HCT116 (cell line): Measurements from ENCODE around the gene PAFAH1B1. TPM values are rescaled to one million over a fixed set of nuclear protein-coding genes. Genes with fewer than 3 reads are reported as not detected.
A peak's percentile ranks its signal among the peaks of the same experiment; 100 is the strongest.

ENCODE experiments used
- ATAC-seq: fragments of 200-7000 bp; cut with Tn5 transposase; 2 replicates; pipeline ENCODE4 v1.9.1; 2020; ENCODE audit warnings: mild to moderate bottlenecking, moderate library complexity
- BruUV-seq: library from RNA; stranded (reverse); fragments of 400-500 nt; replicated peaks from 2 replicates; lab custom pipeline; 2021; lab: Mats Ljungman, UMichigan
- CTCF ChIA-PET: fragments of 300-600 bp; sonication (Branson Sonifier 250); formaldehyde crosslinking; loops from one replicate; lab custom pipeline; 2021; ENCODE audit warnings: antibody characterized with exemption; lab: Charles Lee
- POLR2A ChIA-PET: fragments of 300-600, 350-600 bp; sonication (Branson Sonifier 250); formaldehyde crosslinking; loops from one replicate; lab custom pipeline; 2021; ENCODE audit warnings: antibody characterized with exemption; lab: Charles Lee
- RAD21 ChIA-PET, 2 experiments: fragments of 300-600 bp; sonication (Branson Sonifier 250); formaldehyde crosslinking; loops; one replicate each; lab custom pipeline; 2023; ENCODE audit warnings: low total read pairs in 2 of 2; ENCODE audit not compliant: uncharacterized antibody in 2 of 2, unreplicated experiment in 2 of 2, low non-redundant PET in 1 of 2; lab: Charles Lee
- DNase-seq: peaks from one replicate; pipeline ENCODE4 v3.0.0-alpha.2; 2010; ENCODE audit warnings: low read depth, low spot score
- H2AFZ ChIP-seq: fragments of 200-600 bp; shearing (Covaris generic), sonication (generic); 2 replicates; pipeline ENCODE4 v1.6.1; 2017; ENCODE audit warnings: low read depth, mixed run types, mixed read lengths, antibody characterized with exemption, low read length; ENCODE audit not compliant: poor library complexity, severe bottlenecking
- H3K27ac ChIP-seq: 2 replicates; pipeline ENCODE4 v1.5.1; 2012; ENCODE audit warnings: low read depth, low read length
- H3K27me3 ChIP-seq: fragments of 200-600 bp; sonication (generic); 2 replicates; pipeline ENCODE4 v1.6.1; 2016; ENCODE audit warnings: mixed run types, low read length, mixed read lengths; ENCODE audit not compliant: insufficient read depth
- H3K36me3 ChIP-seq, 2 experiments: fragments of 200-500 bp in 1 of 2; fragments of 200-600 bp in 1 of 2; sonication (Bioruptor generic) in 1 of 2; sonication (generic) in 1 of 2; 2 replicates each; pipeline versions ENCODE4 v1.5.1 to v1.6.1; 2014 to 2016; ENCODE audit warnings: low read length in 2 of 2, inconsistent platforms in 1 of 2, mixed read lengths in 1 of 2, mixed run types in 1 of 2; ENCODE audit not compliant: insufficient read depth in 2 of 2, control insufficient read depth in 1 of 2
- H3K4me1 ChIP-seq, 2 experiments: fragments of 200-600 bp in 1 of 2; sonication (generic) in 1 of 2; 2 replicates each; pipeline versions ENCODE4 v1.5.1 to v1.6.1; 2012 to 2017; ENCODE audit warnings: low read length in 2 of 2, inconsistent platforms in 1 of 2, mild to moderate bottlenecking in 1 of 2, mixed read lengths in 1 of 2, mixed run types in 1 of 2, moderate library complexity in 1 of 2; ENCODE audit not compliant: insufficient read depth in 2 of 2, control insufficient read depth in 1 of 2
- H3K4me2 ChIP-seq: fragments of 200-600 bp; sonication (generic); 2 replicates; pipeline ENCODE4 v1.6.1; 2017; ENCODE audit warnings: mixed run types, low read length, mixed read lengths
- H3K4me3 ChIP-seq, 2 experiments: fragments of 200-600 bp in 1 of 2; sonication (generic) in 1 of 2; replicated peaks in 1 of 2; 2 replicates each; pipeline ENCODE4 v1.5.1; 2011 to 2016; ENCODE audit warnings: low read length in 2 of 2, control low read depth in 1 of 2, low read depth in 1 of 2, mild to moderate bottlenecking in 1 of 2, mixed read lengths in 1 of 2, mixed run types in 1 of 2
- H3K79me2 ChIP-seq: fragments of 200-600 bp; sonication (generic); 2 replicates; pipeline ENCODE4 v1.6.1; 2017; ENCODE audit warnings: mild to moderate bottlenecking, mixed run types, low read length, moderate library complexity, mixed read lengths; ENCODE audit not compliant: insufficient read depth
- H3K9ac ChIP-seq: fragments of 200-600 bp; sonication (generic); 2 replicates; pipeline ENCODE4 v1.6.1; 2016; ENCODE audit warnings: low read length, mixed read lengths
- H3K9me2 ChIP-seq: fragments of 200-600 bp; sonication (generic), shearing (Covaris generic); 2 replicates; pipeline ENCODE4 v1.6.1; 2017; ENCODE audit warnings: mixed run types, mild to moderate bottlenecking, moderate library complexity; ENCODE audit not compliant: insufficient read depth
- H3K9me3 ChIP-seq, 2 experiments: fragments of 200-500 bp in 1 of 2; fragments of 200-600 bp in 1 of 2; sonication (Bioruptor generic) in 1 of 2; sonication (generic) in 1 of 2; 2 replicates each; pipeline ENCODE4 v1.6.1; 2014 to 2017; ENCODE audit warnings: low read length in 2 of 2, mixed read lengths in 2 of 2, inconsistent platforms in 1 of 2, low read depth in 1 of 2, mild to moderate bottlenecking in 1 of 2, mixed run types in 1 of 2, moderate library complexity in 1 of 2; ENCODE audit not compliant: control insufficient read depth in 1 of 2, insufficient read depth in 1 of 2
- H4K20me1 ChIP-seq: fragments of 200-600 bp; sonication (generic), shearing (Covaris generic); 2 replicates; pipeline ENCODE4 v1.6.1; 2017; ENCODE audit warnings: mixed run types, mild to moderate bottlenecking, moderate library complexity; ENCODE audit not compliant: insufficient read depth
- EGR1 ChIP-seq: IDR thresholded peaks from 2 replicates; pipeline ENCODE4 v1.6.1; 2012; ENCODE audit warnings: low read depth
- EZH2 ChIP-seq: fragments of 200-600 bp; sonication (generic); IDR thresholded peaks from 2 replicates; pipeline ENCODE4 v1.6.1; 2017; ENCODE audit warnings: antibody characterized with exemption, mixed run types
- SIN3A ChIP-seq: IDR thresholded peaks from 2 replicates; pipeline ENCODE4 v1.6.1; 2012; ENCODE audit warnings: low read depth
- SP1 ChIP-seq: IDR thresholded peaks from 2 replicates; pipeline ENCODE4 v1.6.1; 2012; ENCODE audit warnings: low read depth
- TCF7L2 ChIP-seq: IDR thresholded peaks from 2 replicates; pipeline ENCODE4 v1.7.0; 2011; ENCODE audit warnings: borderline replicate concordance, inconsistent platforms; ENCODE audit not compliant: insufficient read depth, insufficient read length; ENCODE audit errors: extremely low read depth
- YY1 ChIP-seq: IDR thresholded peaks from 2 replicates; pipeline ENCODE4 v1.6.1; 2011; ENCODE audit warnings: low read length, low read depth, moderate library complexity, mild to moderate bottlenecking; ENCODE audit not compliant: insufficient replicate concordance; ENCODE audit errors: extremely low read depth
- ZFX ChIP-seq: fragments of 450-650 bp; IDR thresholded peaks from 2 replicates; pipeline ENCODE4 v1.6.1; 2017
- ZNF274 ChIP-seq: fragments of 200-500 bp; sonication (Bioruptor generic); IDR thresholded peaks from 2 replicates; pipeline ENCODE4 v1.6.1; 2014; ENCODE audit warnings: mild to moderate bottlenecking, low read depth, low read length, inconsistent platforms
- intact Hi-C: fragments of 100-400 bp; cut with micrococcal nuclease; formaldehyde crosslinking; loops from 2 replicates; pipeline ENCODE4 v1.10.0; 2022
- total RNA-seq: library from RNA; stranded (reverse); gene quantifications from one replicate; pipeline ENCODE4 v1.2.1, GENCODE V29; 2021; ENCODE audit not compliant: unreplicated experiment
- TF ChIP-seq, protein P1 (sequence below), 3 experiments: fragments of 200-600 bp in 1 of 3; sonication (generic) in 1 of 3; IDR thresholded peaks in 2 of 3; conservative IDR thresholded peaks in 1 of 3; 2 replicates each; pipeline ENCODE4 v1.5.1; 2012 to 2017; ENCODE audit warnings: low read depth in 2 of 3, low read length in 2 of 3, antibody characterized with exemption in 1 of 3, borderline replicate concordance in 1 of 3, control low read depth in 1 of 3, mild to moderate bottlenecking in 1 of 3, mixed read lengths in 1 of 3, mixed run types in 1 of 3, moderate library complexity in 1 of 3; ENCODE audit not compliant: insufficient read depth in 1 of 3
- TF ChIP-seq, protein P2 (sequence below): IDR thresholded peaks from 2 replicates; pipeline ENCODE4 v1.6.1; 2012; ENCODE audit warnings: low read depth
- TF ChIP-seq, protein P3 (sequence below): IDR thresholded peaks from 2 replicates; pipeline ENCODE4 v1.6.1; 2011; ENCODE audit warnings: mild to moderate bottlenecking, low read length, moderate library complexity; ENCODE audit not compliant: insufficient replicate concordance; ENCODE audit errors: extremely low read depth

PAFAH1B1 gene
- total RNA-seq, 1 experiment from 2014 or later = 113 TPM

DNA sequence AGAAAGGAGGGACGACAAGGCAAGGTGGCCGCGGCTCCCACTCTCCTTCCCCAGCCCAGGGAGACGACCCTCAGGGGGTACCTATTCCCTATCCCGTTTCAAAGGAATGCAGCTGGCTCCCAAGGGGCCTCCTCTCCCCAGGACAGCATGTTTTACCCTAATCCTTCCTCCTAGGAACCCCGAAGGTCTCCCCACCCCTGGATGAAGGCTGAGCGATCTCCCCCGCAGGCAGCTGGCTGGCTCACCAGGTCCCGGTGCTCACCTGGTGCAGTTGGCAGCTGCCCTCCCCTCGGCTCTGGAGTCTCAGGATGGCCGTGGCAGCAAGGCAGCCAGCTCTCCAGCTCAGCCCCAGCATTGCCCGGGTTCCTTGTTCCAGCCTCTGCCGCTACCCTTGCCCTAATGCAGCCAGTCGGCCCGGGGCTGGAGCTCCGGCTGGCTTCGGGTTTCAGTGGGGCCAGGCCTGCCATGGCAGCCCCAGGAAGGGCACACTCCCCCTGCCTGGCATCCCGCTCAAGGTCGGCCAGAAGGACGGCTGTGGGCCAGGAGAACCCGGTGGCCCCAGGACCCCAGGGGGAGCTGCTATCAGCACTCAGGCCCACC is 113.6 kb downstream of the PAFAH1B1 start:
- ATAC-seq (no peak), DNase-seq (no peak)
- H2AFZ ChIP-seq = no peak overlapping the region
- H4K20me1 ChIP-seq = peaks cover 17% of the 10 kb centered on the region; the same call in 1 of the 2 replicates
- RAD21 ChIA-PET = no interaction called here
- BruUV-seq = no TSS peak
- POLR2A ChIA-PET = no interaction called here
- no peak overlapping the region for H3K4me2 ChIP-seq
- CTCF ChIA-PET = interaction anchor here (1.1 kb wide), 1 partner anchor 15 kb away, joined by 3 read pairs; no protein-coding TSS in a partner anchor
- H3K79me2 ChIP-seq = peaks cover 84% of the 10 kb centered on the region
- no peaks in the 10 kb centered on the region for H3K9me2 ChIP-seq
- TF ChIP-seq ZNF274 (no peak), ZFX (no peak), EGR1 (no peak), SIN3A (no peak), SP1 (no peak), YY1 (no peak), EZH2 (no peak), TCF7L2 (no peak)
- TF ChIP-seq, protein P1, sequence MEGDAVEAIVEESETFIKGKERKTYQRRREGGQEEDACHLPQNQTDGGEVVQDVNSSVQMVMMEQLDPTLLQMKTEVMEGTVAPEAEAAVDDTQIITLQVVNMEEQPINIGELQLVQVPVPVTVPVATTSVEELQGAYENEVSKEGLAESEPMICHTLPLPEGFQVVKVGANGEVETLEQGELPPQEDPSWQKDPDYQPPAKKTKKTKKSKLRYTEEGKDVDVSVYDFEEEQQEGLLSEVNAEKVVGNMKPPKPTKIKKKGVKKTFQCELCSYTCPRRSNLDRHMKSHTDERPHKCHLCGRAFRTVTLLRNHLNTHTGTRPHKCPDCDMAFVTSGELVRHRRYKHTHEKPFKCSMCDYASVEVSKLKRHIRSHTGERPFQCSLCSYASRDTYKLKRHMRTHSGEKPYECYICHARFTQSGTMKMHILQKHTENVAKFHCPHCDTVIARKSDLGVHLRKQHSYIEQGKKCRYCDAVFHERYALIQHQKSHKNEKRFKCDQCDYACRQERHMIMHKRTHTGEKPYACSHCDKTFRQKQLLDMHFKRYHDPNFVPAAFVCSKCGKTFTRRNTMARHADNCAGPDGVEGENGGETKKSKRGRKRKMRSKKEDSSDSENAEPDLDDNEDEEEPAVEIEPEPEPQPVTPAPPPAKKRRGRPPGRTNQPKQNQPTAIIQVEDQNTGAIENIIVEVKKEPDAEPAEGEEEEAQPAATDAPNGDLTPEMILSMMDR (IDR thresholded peaks at IDR 0.05 in 2 of 3, conservative IDR thresholded peaks at IDR 0.05 in 1 of 3; ENCODE audit: borderline replicate concordance in 1 of 3, insufficient read depth in 1 of 3, low read depth in 2 of 3, low read length in 2 of 3) = no peak
- TF ChIP-seq, protein P2, sequence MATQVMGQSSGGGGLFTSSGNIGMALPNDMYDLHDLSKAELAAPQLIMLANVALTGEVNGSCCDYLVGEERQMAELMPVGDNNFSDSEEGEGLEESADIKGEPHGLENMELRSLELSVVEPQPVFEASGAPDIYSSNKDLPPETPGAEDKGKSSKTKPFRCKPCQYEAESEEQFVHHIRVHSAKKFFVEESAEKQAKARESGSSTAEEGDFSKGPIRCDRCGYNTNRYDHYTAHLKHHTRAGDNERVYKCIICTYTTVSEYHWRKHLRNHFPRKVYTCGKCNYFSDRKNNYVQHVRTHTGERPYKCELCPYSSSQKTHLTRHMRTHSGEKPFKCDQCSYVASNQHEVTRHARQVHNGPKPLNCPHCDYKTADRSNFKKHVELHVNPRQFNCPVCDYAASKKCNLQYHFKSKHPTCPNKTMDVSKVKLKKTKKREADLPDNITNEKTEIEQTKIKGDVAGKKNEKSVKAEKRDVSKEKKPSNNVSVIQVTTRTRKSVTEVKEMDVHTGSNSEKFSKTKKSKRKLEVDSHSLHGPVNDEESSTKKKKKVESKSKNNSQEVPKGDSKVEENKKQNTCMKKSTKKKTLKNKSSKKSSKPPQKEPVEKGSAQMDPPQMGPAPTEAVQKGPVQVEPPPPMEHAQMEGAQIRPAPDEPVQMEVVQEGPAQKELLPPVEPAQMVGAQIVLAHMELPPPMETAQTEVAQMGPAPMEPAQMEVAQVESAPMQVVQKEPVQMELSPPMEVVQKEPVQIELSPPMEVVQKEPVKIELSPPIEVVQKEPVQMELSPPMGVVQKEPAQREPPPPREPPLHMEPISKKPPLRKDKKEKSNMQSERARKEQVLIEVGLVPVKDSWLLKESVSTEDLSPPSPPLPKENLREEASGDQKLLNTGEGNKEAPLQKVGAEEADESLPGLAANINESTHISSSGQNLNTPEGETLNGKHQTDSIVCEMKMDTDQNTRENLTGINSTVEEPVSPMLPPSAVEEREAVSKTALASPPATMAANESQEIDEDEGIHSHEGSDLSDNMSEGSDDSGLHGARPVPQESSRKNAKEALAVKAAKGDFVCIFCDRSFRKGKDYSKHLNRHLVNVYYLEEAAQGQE = no peak
- TF ChIP-seq, protein P3, sequence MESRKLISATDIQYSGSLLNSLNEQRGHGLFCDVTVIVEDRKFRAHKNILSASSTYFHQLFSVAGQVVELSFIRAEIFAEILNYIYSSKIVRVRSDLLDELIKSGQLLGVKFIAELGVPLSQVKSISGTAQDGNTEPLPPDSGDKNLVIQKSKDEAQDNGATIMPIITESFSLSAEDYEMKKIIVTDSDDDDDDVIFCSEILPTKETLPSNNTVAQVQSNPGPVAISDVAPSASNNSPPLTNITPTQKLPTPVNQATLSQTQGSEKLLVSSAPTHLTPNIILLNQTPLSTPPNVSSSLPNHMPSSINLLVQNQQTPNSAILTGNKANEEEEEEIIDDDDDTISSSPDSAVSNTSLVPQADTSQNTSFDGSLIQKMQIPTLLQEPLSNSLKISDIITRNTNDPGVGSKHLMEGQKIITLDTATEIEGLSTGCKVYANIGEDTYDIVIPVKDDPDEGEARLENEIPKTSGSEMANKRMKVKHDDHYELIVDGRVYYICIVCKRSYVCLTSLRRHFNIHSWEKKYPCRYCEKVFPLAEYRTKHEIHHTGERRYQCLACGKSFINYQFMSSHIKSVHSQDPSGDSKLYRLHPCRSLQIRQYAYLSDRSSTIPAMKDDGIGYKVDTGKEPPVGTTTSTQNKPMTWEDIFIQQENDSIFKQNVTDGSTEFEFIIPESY = no peak
- H3K36me3 ChIP-seq = peaks cover 12 to 30% of the 10 kb centered on the region in 2 experiments; a peak in 3 of 4 replicates
- H3K9me3 ChIP-seq = no peaks in the 10 kb centered on the region
- H3K27me3 ChIP-seq = no peaks in the 10 kb centered on the region
- H3K9ac ChIP-seq = no peak overlapping the region; the same call in 1 of the 2 replicates
- peak overlapping the region; percentile 43; the same call in 1 of the 2 replicates for H3K27ac ChIP-seq
- H3K4me1 ChIP-seq = peaks cover 18 to 36% of the 10 kb centered on the region in 2 experiments
- intact Hi-C loops = no loop called here
- H3K4me3 ChIP-seq = no peak overlapping the region
